GM10248 (cell line): ENCODE results near the gene TLCD3A.

ENCODE experiments used
- CTCF ChIA-PET: fragments of 300-600 bp; sonication (Branson Sonifier 250); formaldehyde crosslinking; extraction: SDS; loops from one replicate; lab custom pipeline; 2021; ENCODE audit warnings: antibody characterized with exemption; lab: Yijun Ruan, JAX
- POLR2A ChIA-PET: fragments of 350-650 bp; sonication (Branson Sonifier 250); formaldehyde crosslinking; extraction: SDS; loops from one replicate; lab custom pipeline; 2020; ENCODE audit warnings: antibody characterized with exemption; lab: Yijun Ruan, JAX
- DNase-seq: peaks from one replicate; pipeline ENCODE4 v3.0.0; 2012; ENCODE audit errors: extremely low spot score
- TF ChIP-seq, protein P1 (sequence below): IDR thresholded peaks from 2 replicates; pipeline ENCODE4 v1.5.1; 2012; ENCODE audit warnings: mild to moderate bottlenecking, low read depth; ENCODE audit errors: extremely low read depth, missing control alignments, control extremely low read depth

The TLCD3A gene

DNA sequence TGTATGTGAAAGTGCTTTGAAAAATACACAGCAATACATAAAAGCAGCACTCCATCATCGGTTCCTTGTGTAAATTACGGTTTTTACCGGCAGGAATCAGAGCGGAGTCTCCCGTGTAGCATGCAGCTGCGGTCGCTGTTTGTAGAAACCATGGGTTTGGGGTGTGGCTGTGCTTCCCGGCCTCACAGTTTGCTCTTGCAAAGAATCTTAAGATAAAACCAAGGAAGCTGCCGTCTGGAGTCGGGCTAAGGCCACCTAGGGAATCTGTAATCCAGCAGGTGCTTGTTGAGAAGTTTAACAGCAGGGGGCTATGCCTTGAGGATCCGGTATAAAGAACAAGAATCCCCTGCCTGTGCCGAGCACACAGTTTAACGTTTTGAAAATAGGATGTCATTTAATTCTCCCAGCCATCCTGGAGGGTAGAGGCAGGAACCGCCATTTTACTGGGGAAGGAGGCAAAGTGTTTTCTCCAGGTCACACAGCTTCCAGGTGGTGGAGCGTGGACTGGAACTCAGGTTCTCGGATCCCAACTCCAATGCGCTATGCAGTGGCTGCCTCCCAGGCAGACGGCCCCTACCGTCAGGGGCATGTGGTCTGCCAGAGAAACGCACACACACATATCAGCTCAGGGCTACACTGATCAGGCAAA lies 6.0 kb upstream of the TLCD3A start:
- DNase-seq, result no peak
- TF ChIP-seq, protein P1, sequence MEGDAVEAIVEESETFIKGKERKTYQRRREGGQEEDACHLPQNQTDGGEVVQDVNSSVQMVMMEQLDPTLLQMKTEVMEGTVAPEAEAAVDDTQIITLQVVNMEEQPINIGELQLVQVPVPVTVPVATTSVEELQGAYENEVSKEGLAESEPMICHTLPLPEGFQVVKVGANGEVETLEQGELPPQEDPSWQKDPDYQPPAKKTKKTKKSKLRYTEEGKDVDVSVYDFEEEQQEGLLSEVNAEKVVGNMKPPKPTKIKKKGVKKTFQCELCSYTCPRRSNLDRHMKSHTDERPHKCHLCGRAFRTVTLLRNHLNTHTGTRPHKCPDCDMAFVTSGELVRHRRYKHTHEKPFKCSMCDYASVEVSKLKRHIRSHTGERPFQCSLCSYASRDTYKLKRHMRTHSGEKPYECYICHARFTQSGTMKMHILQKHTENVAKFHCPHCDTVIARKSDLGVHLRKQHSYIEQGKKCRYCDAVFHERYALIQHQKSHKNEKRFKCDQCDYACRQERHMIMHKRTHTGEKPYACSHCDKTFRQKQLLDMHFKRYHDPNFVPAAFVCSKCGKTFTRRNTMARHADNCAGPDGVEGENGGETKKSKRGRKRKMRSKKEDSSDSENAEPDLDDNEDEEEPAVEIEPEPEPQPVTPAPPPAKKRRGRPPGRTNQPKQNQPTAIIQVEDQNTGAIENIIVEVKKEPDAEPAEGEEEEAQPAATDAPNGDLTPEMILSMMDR, result no peak
- POLR2A ChIA-PET, result interaction anchor here (0.9 kb wide), 1 partner anchor 13 kb away, joined by 8 read pairs; no protein-coding TSS in a partner anchor
- CTCF ChIA-PET, result no interaction called here

DNA sequence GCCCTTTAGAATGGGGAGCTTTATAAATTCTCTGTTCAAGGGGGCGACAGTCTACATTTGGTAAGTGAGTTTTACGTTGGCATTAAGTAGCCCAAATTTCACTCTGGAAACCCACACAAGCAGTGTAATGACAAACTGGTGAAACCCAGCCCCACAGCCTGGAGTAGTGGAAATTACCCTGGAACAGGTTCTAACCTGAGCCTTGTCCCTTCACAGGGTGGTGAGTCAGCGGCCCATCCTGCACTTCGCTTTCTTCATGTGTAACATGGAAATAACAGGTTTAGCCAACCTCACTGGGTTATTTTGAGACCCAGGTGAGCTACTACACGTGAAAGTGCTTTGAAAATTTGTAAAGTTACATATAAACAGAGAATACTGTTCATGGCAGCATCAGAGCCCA lies 3.5 kb upstream of the TLCD3A start:
- ChIA-PET CTCF (interaction anchor here (0.9 to 3.2 kb wide), 2 partner anchors 14 to 29 kb away, joined by 3 to 12 read pairs; partner anchors contain the start of gene VPS53), POLR2A (no interaction called here)

DNA sequence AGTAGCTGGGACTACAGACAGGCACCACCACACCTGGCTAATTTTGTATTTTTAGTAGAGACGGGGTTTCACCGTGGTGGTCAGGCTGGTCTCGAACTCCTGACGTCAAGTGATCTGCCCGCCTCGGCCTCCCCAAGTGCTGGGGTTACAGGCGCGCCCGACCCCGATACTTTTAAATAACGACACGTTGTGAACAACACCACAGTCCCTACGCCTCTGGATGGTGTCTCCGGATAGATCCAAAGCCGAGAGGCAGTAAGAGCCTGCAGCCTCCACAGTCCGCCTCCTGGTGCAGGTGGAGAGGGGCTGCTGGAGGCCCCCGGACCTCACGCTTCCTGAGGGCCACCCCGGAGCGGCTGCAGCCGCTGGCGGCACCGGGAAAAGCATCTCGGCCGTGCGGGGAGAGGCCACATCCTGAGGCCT lies 741 bp upstream of the TLCD3A start:
- no peak for DNase-seq
- ChIA-PET CTCF (interaction anchor here (1.0 to 1.2 kb wide), 4 partner anchors 8 to 19 kb away, joined by 3 to 6 read pairs (median 4); no protein-coding TSS in a partner anchor), POLR2A (no interaction called here)
- TF ChIP-seq, protein P1, result no peak

More for the DNA sequence above, 3.5 kb upstream of the TLCD3A start:
- TF ChIP-seq, protein P1, result no peak
- DNase-seq, result no peak

DNA sequence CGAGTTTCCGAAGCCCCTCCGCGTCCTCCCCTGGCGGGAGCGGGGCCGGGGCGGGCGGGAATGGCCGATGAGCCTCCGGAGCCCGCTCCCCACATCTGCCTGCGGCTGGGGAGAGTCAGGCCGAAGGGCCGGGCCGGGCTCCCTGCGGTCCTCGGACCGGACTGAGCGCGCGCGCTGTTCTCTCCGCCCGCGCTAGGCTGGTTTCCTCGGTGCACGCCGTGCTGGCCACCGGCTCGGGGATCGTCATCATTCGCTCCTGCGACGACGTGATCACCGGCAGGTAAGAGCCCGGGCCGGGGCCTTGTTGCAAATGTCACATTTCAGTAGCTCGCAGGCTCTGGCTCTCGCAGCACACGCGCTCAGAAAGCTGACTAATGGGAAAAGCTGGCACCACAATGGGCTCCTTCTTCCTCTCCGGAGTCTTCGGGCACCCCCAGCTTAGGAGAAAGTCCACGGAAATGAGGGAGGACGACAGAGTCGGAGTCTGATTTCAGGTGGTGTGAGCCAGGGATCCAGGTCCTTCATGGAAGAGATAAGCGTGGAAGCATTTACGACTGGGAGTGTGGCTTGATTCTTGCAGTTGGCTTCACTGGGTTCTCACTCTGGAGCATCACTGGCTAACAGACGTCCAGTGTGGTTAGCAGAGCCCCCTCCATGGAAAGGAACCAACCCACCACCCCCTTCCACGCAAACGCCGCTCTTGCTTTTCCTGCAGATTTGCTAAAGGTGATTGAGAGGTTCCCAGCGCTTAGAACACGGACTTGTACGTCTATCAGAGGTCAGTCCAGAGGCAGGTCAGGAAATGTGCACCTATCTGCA lies 715 bp downstream of the TLCD3A start:
- ChIA-PET CTCF (interaction anchor here (1.3 kb wide), 1 partner anchor 15 kb away, joined by 3 read pairs; no protein-coding TSS in a partner anchor), POLR2A (no interaction called here)
- TF ChIP-seq, protein P1, result no peak
- peak; percentile 52 for DNase-seq

DNA sequence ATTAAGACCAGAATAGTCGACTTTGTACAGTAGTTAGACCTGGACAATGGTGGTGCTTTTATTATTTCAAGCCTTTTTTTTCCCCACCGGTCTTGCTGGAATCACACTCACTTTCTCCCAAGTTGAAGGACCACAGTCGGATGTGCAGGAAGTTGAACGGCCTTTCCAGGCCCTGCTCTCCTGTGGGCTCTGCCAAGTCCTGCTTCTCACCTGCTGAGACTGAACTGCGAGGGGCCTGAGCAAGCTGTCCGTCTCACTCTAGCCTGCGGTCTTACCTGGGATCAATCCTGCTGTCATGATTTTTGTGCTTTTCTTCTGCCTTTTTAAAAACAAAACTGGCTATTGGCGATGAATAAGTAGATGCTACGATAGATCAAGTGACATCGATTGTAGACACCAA lies 1.3 kb downstream of the TLCD3A start:
- TF ChIP-seq, protein P1, result no peak
- POLR2A ChIA-PET, result no interaction called here
- CTCF ChIA-PET, result interaction anchor here (1.1 to 1.3 kb wide), 2 partner anchors 14 to 33 kb away, joined by 3 read pairs; no protein-coding TSS in a partner anchor
- no peak for DNase-seq

DNA sequence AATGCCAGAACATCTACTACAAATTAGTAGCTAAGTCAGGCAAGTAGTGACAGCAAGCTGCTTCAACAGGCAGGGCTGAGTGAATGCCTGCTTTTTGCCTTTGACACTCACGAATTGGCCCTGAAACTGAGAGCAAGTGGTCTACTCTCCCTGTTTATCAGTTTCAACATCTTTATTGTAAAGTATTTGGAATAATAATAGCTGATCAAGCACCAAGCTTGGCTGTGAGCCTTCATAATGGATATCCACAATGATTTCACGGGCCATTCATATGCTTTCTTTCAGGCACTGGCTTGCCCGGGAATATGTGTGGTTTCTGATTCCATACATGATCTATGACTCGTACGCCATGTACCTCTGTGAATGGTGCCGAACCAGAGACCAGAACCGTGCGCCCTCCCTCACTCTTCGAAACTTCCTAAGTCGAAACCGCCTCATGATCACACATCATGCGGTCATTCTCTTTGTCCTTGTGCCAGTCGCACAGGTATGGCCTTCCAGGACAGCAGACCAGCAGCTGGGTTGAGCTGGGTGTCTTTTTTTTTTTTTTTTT lies 5.2 kb downstream of the TLCD3A start:
- DNase-seq, result no peak
- TF ChIP-seq, protein P1, result no peak
- CTCF ChIA-PET, result interaction anchor here (1.7 to 3.8 kb wide), 3 partner anchors 15 to 38 kb away, joined by 5 to 10 read pairs (median 5); no protein-coding TSS in a partner anchor
- POLR2A ChIA-PET, result no interaction called here
